ENCODE results near the gene ILK.

- TF ChIP-seq CTCF (IDR thresholded peaks at IDR 0.05) = no peak
- TF ChIP-seq POLR2A (IDR thresholded peaks at IDR 0.05) = no peak
Observed at GRCh38 chr11:6607190-6607795, 3.7 kb downstream of the ILK start.

Data from body of pancreas (tissue), 4 donors.